Gastrocnemius medialis (tissue), 4 donors: ENCODE measurements around the gene PNMA1. TPM values are rescaled to one million over a fixed set of nuclear protein-coding genes. Genes with fewer than 3 reads are reported as not detected.

Experiments
- ATAC-seq, 2 donors: fragments of 150-250 bp; one replicate each; pipeline ENCODE4 v1.9.1; 2016
- DNase-seq, 2 donors: peaks; one replicate each; pipeline ENCODE4 v3.0.0-alpha.2; 2019
- H3K27ac ChIP-seq, 4 donors: fragments of 200-600 bp; sonication (generic); 1 replicate in 1 of 4; 2 replicates in 3 of 4; pipeline ENCODE4 v1.5.1; 2016 to 2018; ENCODE audit warnings: mild to moderate bottlenecking in 2 of 4, moderate library complexity in 1 of 4
- H3K27me3 ChIP-seq, 3 donors: fragments of 200-600 bp; sonication (generic) in 2 of 3; 1 replicate in 1 of 3; 2 replicates in 2 of 3; pipeline versions ENCODE4 v1.5.1 to v1.6.0; 2016 to 2019; ENCODE audit warnings: mild to moderate bottlenecking in 1 of 3, moderate library complexity in 1 of 3
- H3K36me3 ChIP-seq, 2 donors: fragments of 200-600 bp; sonication (generic) in 1 of 2; one replicate each; pipeline ENCODE4 v1.5.1; 2017 to 2018
- H3K4me1 ChIP-seq, 2 donors: fragments of 200-600 bp; sonication (generic) in 1 of 2; one replicate each; pipeline ENCODE4 v1.5.1; 2016 to 2017; ENCODE audit warnings: mild to moderate bottlenecking in 2 of 2
- H3K4me3 ChIP-seq, 4 donors: fragments of 200-600 bp; sonication (generic) in 3 of 4; 1 replicate in 1 of 4; 2 replicates in 3 of 4; pipeline ENCODE4 v1.5.1; 2016 to 2019; ENCODE audit warnings: mild to moderate bottlenecking in 2 of 4
- H3K9me3 ChIP-seq, 3 donors: fragments of 200-600 bp; sonication (generic) in 2 of 3; 1 replicate in 1 of 3; 2 replicates in 2 of 3; pipeline ENCODE4 v1.5.1; 2016 to 2019
- POLR2A ChIP-seq, 2 donors: fragments of 450-650 bp; IDR thresholded peaks; one replicate each; pipeline ENCODE4 v1.6.1; 2017; ENCODE audit warnings: antibody characterized with exemption in 2 of 2, mild to moderate bottlenecking in 2 of 2, moderate library complexity in 2 of 2
- in situ Hi-C, 4 donors: fragments of 200-750 bp; cut with MboI; loops; one replicate each; pipeline versions ENCODE4 v1.15.0 to v1.8.0; 2017; ENCODE audit warnings: low sequenced_read_pairs in 4 of 4
- intact Hi-C: fragments of 100-400 bp; cut with DNase I; formaldehyde crosslinking; loops from one replicate; pipeline ENCODE4 v1.15.1; 2023; ENCODE audit warnings: low total_unique reads
- total RNA-seq, 4 donors: library from RNA; depleted of rRNA; stranded (reverse); fragments of >200 nt; gene quantifications; one replicate each; pipeline versions ENCODE4 v1.1.0 to v1.2.3, GENCODE V29; 2016
- TF ChIP-seq, protein P1 (sequence below), 5 experiments: fragments of 450-650 bp in 3 of 5; fragments of 200-600 bp in 2 of 5; sonication (generic) in 2 of 5; IDR thresholded peaks in 4 of 5; conservative IDR thresholded peaks in 1 of 5; 1 replicate in 4 of 5; 2 replicates in 1 of 5; pipeline ENCODE4 v1.5.1; 2016 to 2019; ENCODE audit warnings: antibody characterized with exemption in 5 of 5, mild to moderate bottlenecking in 3 of 5, moderate library complexity in 3 of 5

Gene PNMA1
- total RNA-seq, 4 donors from 2014 or later: 7.6 to 18.5 (median 8.8) TPM

DNA sequence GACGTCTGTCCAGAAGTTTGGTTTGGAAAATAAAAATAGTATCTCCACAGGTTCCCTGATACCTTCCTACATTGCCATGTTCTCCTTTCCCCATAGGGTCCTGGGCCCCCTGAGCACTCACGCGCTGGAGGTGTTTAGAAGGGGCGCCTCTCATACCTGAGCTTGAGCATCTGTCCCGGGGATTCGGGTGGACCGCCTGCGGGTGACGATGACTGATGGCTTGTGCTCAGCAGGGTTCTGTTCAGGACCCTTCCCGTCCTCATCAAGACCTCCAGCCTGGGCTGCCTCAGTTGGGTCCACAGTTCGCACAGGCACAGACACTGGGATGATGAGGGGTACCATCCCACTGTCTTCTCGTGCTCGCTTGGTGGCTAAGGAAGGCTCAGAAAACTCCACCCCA lies 22.7 kb upstream of the PNMA1 start:
- no peak for ATAC-seq
- intact Hi-C loops: no loop called here
- H3K27ac ChIP-seq: no peak overlapping the region

GRCh38 chr14:73732006-73732405 lies 17.8 kb upstream of the PNMA1 start:
- in situ Hi-C loops: loop anchor here in 2 of 4 donors (5.0 to 10.0 kb wide), 2 partner anchors 93 to 95 kb away; no protein-coding TSS in a partner anchor
- no peak for DNase-seq
- no peak overlapping the region for H3K4me3 ChIP-seq
- peaks cover 0 to 43% of the 10 kb centered on the region in 2 donors for H3K36me3 ChIP-seq
- TF ChIP-seq POLR2A (IDR thresholded peaks at IDR 0.05): no peak
- TF ChIP-seq, protein P1, sequence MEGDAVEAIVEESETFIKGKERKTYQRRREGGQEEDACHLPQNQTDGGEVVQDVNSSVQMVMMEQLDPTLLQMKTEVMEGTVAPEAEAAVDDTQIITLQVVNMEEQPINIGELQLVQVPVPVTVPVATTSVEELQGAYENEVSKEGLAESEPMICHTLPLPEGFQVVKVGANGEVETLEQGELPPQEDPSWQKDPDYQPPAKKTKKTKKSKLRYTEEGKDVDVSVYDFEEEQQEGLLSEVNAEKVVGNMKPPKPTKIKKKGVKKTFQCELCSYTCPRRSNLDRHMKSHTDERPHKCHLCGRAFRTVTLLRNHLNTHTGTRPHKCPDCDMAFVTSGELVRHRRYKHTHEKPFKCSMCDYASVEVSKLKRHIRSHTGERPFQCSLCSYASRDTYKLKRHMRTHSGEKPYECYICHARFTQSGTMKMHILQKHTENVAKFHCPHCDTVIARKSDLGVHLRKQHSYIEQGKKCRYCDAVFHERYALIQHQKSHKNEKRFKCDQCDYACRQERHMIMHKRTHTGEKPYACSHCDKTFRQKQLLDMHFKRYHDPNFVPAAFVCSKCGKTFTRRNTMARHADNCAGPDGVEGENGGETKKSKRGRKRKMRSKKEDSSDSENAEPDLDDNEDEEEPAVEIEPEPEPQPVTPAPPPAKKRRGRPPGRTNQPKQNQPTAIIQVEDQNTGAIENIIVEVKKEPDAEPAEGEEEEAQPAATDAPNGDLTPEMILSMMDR (IDR thresholded peaks at IDR 0.05 in 4 of 5, conservative IDR thresholded peaks at IDR 0.05 in 1 of 5): no peak
- H3K4me1 ChIP-seq: peaks cover 12 to 28% of the 10 kb centered on the region in 2 donors
- H3K27me3 ChIP-seq: no peaks in the 10 kb centered on the region
- H3K9me3 ChIP-seq: no peaks in the 10 kb centered on the region
- ATAC-seq: no peak
- H3K27ac ChIP-seq: peak overlapping the region; percentile 7 to 92 (median 48)
- intact Hi-C loops: no loop called here

More for the DNA sequence above, 22.7 kb upstream of the PNMA1 start:
- no peak for DNase-seq
- no peaks in the 10 kb centered on the region for H3K9me3 ChIP-seq
- in situ Hi-C loops: loop anchor here in 1 of 4 donors (10.0 kb wide), 1 partner anchor 88 kb away; no protein-coding TSS in a partner anchor
- H3K27me3 ChIP-seq: no peaks in the 10 kb centered on the region
- peaks cover 29 to 36% of the 10 kb centered on the region in 2 donors for H3K4me1 ChIP-seq
- peaks cover 0 to 41% of the 10 kb centered on the region in 2 donors for H3K36me3 ChIP-seq
- no peak overlapping the region for H3K4me3 ChIP-seq
- TF ChIP-seq, protein P1 (IDR thresholded peaks at IDR 0.05 in 4 of 5, conservative IDR thresholded peaks at IDR 0.05 in 1 of 5): no peak
- TF ChIP-seq POLR2A (IDR thresholded peaks at IDR 0.05): no peak

- ATAC-seq (no peak), DNase-seq (no peak)
- in situ Hi-C loops (loop anchor here in 2 of 4 donors (5.0 to 10.0 kb wide), 2 partner anchors 94 to 96 kb away; no protein-coding TSS in a partner anchor), intact Hi-C loops (no loop called here)
- no peaks in the 10 kb centered on the region for H3K27me3 ChIP-seq
- H3K9me3 ChIP-seq: no peaks in the 10 kb centered on the region
- H3K4me1 ChIP-seq: peaks cover 21 to 37% of the 10 kb centered on the region in 2 donors
- no peak for TF ChIP-seq POLR2A (IDR thresholded peaks at IDR 0.05)
- TF ChIP-seq, protein P1 (IDR thresholded peaks at IDR 0.05 in 4 of 5, conservative IDR thresholded peaks at IDR 0.05 in 1 of 5): no peak
- peak overlapping the region; percentile 5 to 92 (median 77) for H3K27ac ChIP-seq
- no peak overlapping the region for H3K4me3 ChIP-seq
- peaks cover 0 to 42% of the 10 kb centered on the region in 2 donors for H3K36me3 ChIP-seq
Measured at GRCh38 chr14:73731111-73731510, 16.9 kb upstream of the PNMA1 start.

GRCh38 chr14:73729556-73730265 lies 15.5 kb upstream of the PNMA1 start:
- Histone ChIP-seq H3K9me3 (no peaks in the 10 kb centered on the region), H3K4me3 (no peak overlapping the region), H3K36me3 (peaks cover 0 to 29% of the 10 kb centered on the region in 2 donors), H3K4me1 (peaks cover 35 to 51% of the 10 kb centered on the region in 2 donors), H3K27me3 (no peaks in the 10 kb centered on the region), H3K27ac (peak overlapping the region; percentile 65 to 95 (median 90))
- no peak for DNase-seq
- ATAC-seq: no peak
- intact Hi-C loops: loop anchor here (5.0 to 10.0 kb wide), 3 partner anchors 158 to 355 kb away; partner anchors contain the start of genes ALDH6A1, COQ6, FAM161B and LIN52
- TF ChIP-seq, protein P1 (IDR thresholded peaks at IDR 0.05 in 4 of 5, conservative IDR thresholded peaks at IDR 0.05 in 1 of 5): no peak
- TF ChIP-seq POLR2A (IDR thresholded peaks at IDR 0.05): no peak
- in situ Hi-C loops: loop anchor here (5.0 to 10.0 kb wide), 4 partner anchors 55 to 98 kb away; no protein-coding TSS in a partner anchor
